Uterus (tissue), 2 donors: Measurements from ENCODE around the gene WDR43.

Experiments
- CTCF ChIP-seq, 4 experiments: fragments of 200-600 bp in 2 of 4; fragments of 450-650 bp in 2 of 4; sonication (generic) in 2 of 4; IDR thresholded peaks; one replicate each; pipeline ENCODE4 v1.5.1; 2016 to 2019; ENCODE audit warnings: antibody characterized with exemption in 4 of 4, mild to moderate bottlenecking in 2 of 4, moderate library complexity in 1 of 4
- POLR2A ChIP-seq, 2 donors: fragments of 450-650 bp; IDR thresholded peaks; one replicate each; pipeline ENCODE4 v1.6.1; 2016; ENCODE audit warnings: antibody characterized with exemption in 2 of 2, mild to moderate bottlenecking in 1 of 2, moderate library complexity in 1 of 2

DNA sequence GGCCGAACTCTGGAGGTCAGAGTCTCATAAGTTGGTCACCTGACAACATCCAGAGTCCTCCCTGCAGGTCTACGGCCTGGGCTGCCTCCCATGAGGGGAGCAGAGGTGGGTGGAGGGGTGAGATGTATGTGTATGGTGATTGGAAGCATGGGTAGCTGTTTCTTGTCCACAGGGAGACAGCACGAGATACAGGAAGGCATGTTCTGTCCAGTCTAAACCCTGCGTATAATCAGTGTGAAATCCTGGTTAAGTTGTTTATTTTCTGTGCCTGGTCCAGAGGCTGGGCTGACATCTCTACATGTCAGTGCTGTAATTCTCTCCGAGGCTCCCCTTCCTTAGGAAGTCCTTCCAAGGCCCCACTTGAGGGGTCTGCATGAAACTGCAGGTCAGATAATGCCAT is 95.5 kb downstream of the WDR43 start:
- TF ChIP-seq CTCF (IDR thresholded peaks at IDR 0.05) (no peak), POLR2A (IDR thresholded peaks at IDR 0.05) (no peak)
